HFFc6 (cell line): ENCODE measurements around the gene MXRA8. TPM values are rescaled to one million over a fixed set of nuclear protein-coding genes. Genes with fewer than 3 reads are reported as not detected.

ENCODE experiments used
- DNase-seq: peaks from one replicate; pipeline ENCODE4 v3.0.0-alpha.2; 2018
- H3K27ac Mint-ChIP-seq: 2 replicates; pipeline ENCODE4 v1.8.0; 2020; ENCODE audit warnings: mild to moderate bottlenecking, mixed read lengths
- H3K27me3 Mint-ChIP-seq: 2 replicates; pipeline ENCODE4 v1.8.0; 2021; ENCODE audit warnings: mild to moderate bottlenecking, moderate library complexity, mixed read lengths; ENCODE audit not compliant: insufficient read depth
- H3K36me3 Mint-ChIP-seq: 2 replicates; pipeline ENCODE4 v1.8.0; 2021; ENCODE audit warnings: low read depth, mixed read lengths
- H3K4me1 Mint-ChIP-seq: 2 replicates; pipeline ENCODE4 v1.8.0; 2020; ENCODE audit warnings: low read depth, mixed read lengths
- H3K4me3 Mint-ChIP-seq: 2 replicates; pipeline ENCODE4 v1.8.0; 2020; ENCODE audit warnings: mild to moderate bottlenecking, moderate library complexity, mixed read lengths
- H3K9me3 Mint-ChIP-seq: 2 replicates; pipeline ENCODE4 v1.8.0; 2020; ENCODE audit warnings: mild to moderate bottlenecking, mixed read lengths
- CTCF ChIP-seq: fragments of 200-600 bp; sonication (generic); IDR thresholded peaks from 2 replicates; pipeline ENCODE4 v1.5.0; 2021; ENCODE audit warnings: antibody characterized with exemption, mild to moderate bottlenecking
- total RNA-seq, 6 experiments: library from RNA; stranded (reverse); fragmentation: NEBNext Ultra II Directional; extraction: Animal tissue kit (Norgen Biotek cat#: 25700); gene quantifications; 2 replicates in 1 of 6; 3 replicates in 5 of 6; pipeline ENCODE4 v1.2.3, GENCODE V29; 2021

Gene MXRA8
- total RNA-seq, 6 experiments from 2014 or later = 438 to 570 (median 524) TPM

GRCh38 chr1:1314678-1315335, 43.5 kb downstream of the MXRA8 start:
- no peak for DNase-seq
- Mint-ChIP-seq H3K27ac (no peak overlapping the region), H3K27me3 (peaks cover 10% of the 10 kb centered on the region), H3K4me3 (no peak overlapping the region), H3K9me3 (no peaks in the 10 kb centered on the region), H3K36me3 (peaks cover 5% of the 10 kb centered on the region; the same call in 1 of the 2 replicates), H3K4me1 (peaks cover 25% of the 10 kb centered on the region)
- TF ChIP-seq CTCF = no peak

GRCh38 chr1:1314237-1314586, 44.1 kb downstream of the MXRA8 start:
- Mint-ChIP-seq H3K36me3 (peaks cover 5% of the 10 kb centered on the region; the same call in 1 of the 2 replicates), H3K27ac (no peak overlapping the region), H3K9me3 (no peaks in the 10 kb centered on the region), H3K4me1 (peaks cover 21% of the 10 kb centered on the region), H3K4me3 (no peak overlapping the region), H3K27me3 (peaks cover 6% of the 10 kb centered on the region)
- no peak for DNase-seq
- no peak for TF ChIP-seq CTCF

- H3K9me3 Mint-ChIP-seq = no peaks in the 10 kb centered on the region
- H3K4me1 Mint-ChIP-seq = peaks cover 17% of the 10 kb centered on the region
- peaks cover 6% of the 10 kb centered on the region for H3K27me3 Mint-ChIP-seq
- peaks cover 5% of the 10 kb centered on the region; the same call in 1 of the 2 replicates for H3K36me3 Mint-ChIP-seq
- H3K27ac Mint-ChIP-seq = no peak overlapping the region
- no peak for DNase-seq
- no peak overlapping the region; the same call in 1 of the 2 replicates for H3K4me3 Mint-ChIP-seq
- TF ChIP-seq CTCF = no peak
These were observed 44.7 kb downstream of the MXRA8 start for GRCh38 chr1:1313500-1314236.

- Mint-ChIP-seq H3K36me3 (peaks cover 5% of the 10 kb centered on the region; the same call in 1 of the 2 replicates), H3K9me3 (no peaks in the 10 kb centered on the region), H3K27ac (no peak overlapping the region), H3K4me3 (no peak overlapping the region), H3K27me3 (peaks cover 6% of the 10 kb centered on the region), H3K4me1 (peaks cover 7% of the 10 kb centered on the region)
- no peak for TF ChIP-seq CTCF
- DNase-seq = no peak
These were observed 45.7 kb downstream of the MXRA8 start for GRCh38 chr1:1312450-1313314.
